ENCODE results near the gene SNX33. TPM values are rescaled to one million over a fixed set of nuclear protein-coding genes. Genes with fewer than 3 reads are reported as not detected.

The SNX33 gene, protein sequence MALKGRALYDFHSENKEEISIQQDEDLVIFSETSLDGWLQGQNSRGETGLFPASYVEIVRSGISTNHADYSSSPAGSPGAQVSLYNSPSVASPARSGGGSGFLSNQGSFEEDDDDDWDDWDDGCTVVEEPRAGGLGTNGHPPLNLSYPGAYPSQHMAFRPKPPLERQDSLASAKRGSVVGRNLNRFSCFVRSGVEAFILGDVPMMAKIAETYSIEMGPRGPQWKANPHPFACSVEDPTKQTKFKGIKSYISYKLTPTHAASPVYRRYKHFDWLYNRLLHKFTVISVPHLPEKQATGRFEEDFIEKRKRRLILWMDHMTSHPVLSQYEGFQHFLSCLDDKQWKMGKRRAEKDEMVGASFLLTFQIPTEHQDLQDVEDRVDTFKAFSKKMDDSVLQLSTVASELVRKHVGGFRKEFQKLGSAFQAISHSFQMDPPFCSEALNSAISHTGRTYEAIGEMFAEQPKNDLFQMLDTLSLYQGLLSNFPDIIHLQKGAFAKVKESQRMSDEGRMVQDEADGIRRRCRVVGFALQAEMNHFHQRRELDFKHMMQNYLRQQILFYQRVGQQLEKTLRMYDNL
- total RNA-seq = 1 to 10 TPM in 1 of 2 experiments, under 1 TPM in 1; 0.53 to 1.1 TPM

DNA sequence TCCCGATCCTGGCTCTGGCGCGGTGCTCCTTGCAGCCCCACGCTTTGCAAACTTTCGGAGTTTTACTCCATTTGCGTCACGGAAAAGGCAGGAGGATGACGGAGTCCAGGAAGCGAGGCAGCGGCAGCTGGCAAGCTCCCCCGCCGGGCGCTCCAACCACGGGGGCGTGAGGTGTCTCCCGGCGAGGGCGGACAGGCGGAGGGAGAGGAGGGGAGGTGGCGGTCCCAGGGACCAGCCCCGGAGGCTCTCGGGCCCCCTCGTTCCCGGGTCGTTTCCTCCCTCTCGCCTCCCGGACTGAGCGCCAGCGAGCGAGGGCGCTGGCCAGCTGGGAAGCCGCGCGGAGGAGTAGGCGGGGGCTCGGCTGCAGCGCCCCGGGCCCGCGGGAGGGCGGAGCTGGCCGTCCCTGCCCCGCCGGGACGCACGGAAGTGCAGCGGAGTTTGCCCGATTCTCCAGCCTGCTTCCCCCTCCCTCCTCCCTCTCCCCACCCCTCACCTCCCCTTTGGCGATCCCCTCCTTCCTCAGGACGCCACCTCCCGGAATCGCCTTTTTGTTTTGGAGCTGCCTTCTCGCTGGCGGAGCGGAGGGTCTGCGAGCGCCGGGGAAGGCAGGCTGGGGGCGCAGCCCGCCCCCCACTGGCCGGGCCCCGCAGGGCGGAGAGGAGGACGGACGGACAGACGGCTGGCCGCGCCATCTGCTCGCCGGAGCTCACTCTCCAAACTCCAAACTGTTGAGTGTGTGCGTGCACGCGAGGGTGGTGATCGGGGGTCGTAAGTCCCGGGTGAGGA, at the start of gene SNX33:
SNX33 (plus strand) TSS at position 543 of the 786 bp plus-strand sequence. CDS start 1,191 bp downstream, outside the sequence.

DNA sequence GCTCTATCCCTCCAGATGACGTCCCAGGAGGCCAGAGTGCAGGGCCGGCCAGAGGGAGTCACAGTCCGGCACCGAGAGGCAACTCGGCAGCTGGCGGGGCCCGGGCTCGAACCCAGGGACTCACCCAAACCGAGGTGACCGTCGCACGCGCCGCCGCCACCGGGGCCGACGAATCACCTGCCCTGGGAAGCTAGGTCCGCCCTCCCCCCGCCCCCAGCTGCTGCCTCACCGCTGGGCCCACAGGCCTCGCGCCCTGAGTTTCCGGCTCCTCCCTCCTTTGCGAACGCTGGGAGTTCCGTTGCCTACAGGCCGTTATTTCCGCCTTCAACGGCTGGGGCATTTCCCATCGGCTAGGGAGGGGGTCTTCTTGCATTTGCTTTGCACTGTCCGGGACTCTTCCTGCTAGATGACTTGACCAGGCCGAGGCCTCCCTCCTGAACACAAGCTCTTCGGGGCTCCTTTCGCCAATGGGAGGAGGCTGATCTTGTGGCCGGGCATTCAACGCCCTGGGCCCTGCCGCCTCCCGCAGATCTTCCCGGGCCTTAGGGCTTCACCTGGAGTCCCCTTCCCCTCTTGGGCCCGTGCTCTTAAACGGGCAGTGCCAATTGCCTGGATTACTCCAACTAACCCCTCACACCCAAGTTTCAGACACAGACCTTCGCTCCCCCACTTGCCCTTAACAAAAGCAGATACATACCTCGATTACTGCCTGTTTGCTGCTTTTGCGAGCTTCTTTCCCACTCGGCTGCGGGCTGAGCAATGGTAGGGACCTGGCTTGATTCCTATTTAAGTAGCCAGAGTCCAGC, 22.0 kb upstream of the SNX33 start, which contains the start of gene SNUPN:
SNUPN (minus strand) TSS at position 184 of the 806 bp plus-strand sequence. CDS start 4,674 bp downstream, outside the sequence.

DNA sequence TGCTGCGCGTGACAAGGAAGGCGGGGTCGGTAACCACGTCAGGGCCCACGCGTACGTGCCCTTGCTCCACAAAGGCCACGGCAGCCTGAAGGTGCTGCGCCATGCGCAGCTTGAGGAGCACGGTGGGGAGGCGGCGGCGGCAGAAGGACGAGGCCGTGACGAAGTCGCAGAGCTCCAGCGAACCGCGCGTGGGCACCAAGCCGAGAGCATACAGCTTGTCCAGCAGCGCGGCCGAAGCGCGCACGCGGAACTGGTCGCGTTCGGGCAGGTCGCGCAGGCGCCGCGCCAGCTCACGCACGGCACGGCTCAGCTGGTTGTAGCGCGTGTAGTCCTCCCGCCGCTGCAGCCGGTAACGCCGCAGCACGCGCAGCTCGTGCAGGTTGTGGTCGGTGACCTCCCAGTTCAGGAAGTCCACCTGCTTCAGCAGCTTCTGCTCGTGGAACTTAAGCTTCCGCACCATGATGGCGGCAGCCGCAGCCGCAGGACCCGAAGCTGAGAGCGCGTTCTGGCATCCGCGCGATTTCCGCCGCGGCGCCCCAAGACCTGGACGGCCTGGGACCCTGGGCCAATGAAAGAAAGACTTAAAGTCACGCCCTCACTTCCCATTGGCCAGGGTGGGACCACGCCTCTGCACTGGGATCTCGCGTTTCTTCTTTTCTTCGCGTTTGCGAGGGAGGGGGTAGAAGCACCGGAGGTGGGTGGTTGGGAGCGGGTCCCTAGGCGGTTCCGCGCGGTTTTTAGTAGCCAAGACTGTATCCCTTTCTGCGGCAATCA, 7.8 kb upstream of the SNX33 start, which contains the start of gene IMP3:
IMP3 (minus strand) TSS at position 516 of the 774 bp plus-strand sequence; CDS start at position 460, 56 bp downstream.

Other genes starting within 250 kb of the SNX33 start
- 100 to 1,000 TPM in 1 of 2 experiments, 10 to 100 TPM in 1; 91.4 to 102 TPM for gene SIN3A, start 196.2 kb upstream of the SNX33 start, total RNA-seq
- gene PTPN9, start 68.6 kb upstream of the SNX33 start, total RNA-seq = 10 to 100 TPM; 33.5 to 34.3 TPM
- gene SNUPN, start 22.2 kb upstream of the SNX33 start, total RNA-seq = 10 to 100 TPM; 29.5 to 29.7 TPM
- 10 to 100 TPM; 79.5 to 80.5 TPM for gene IMP3, start 7.7 kb upstream of the SNX33 start, total RNA-seq
- under 1 TPM in 1 of 2 experiments, not detected in 1; 0.02 TPM for gene CSPG4, start 64.9 kb downstream of the SNX33 start, total RNA-seq
- 10 to 100 TPM; 45.8 to 47.3 TPM for gene UBE2Q2, start 195.5 kb downstream of the SNX33 start, total RNA-seq